NCI-H446 (cell line): ENCODE results near the gene EIF5A.

Experiments
- DNase-seq, 2 experiments: peaks; one replicate each; lab custom pipeline; 2025; lab: John Stamatoyannopoulos, UW

The EIF5A gene

GRCh38 chr17:7355573-7355972, 48.1 kb downstream of the EIF5A start:
- DNase-seq, result no peak

GRCh38 chr17:7356072-7356549, 48.7 kb downstream of the EIF5A start:
- DNase-seq, result peak in 1 of 2 experiments; percentile 80

GRCh38 chr17:7356756-7357155, 49.3 kb downstream of the EIF5A start:
- DNase-seq, result no peak

- DNase-seq, result no peak
Measured at GRCh38 chr17:7357381-7357780, 50.0 kb downstream of the EIF5A start.

GRCh38 chr17:7361906-7362305, 54.5 kb downstream of the EIF5A start:
- DNase-seq, result no peak
